Measurements from ENCODE around the gene ZNF839. TPM values are rescaled to one million over a fixed set of nuclear protein-coding genes. Genes with fewer than 3 reads are reported as not detected.
"Not testable (repeated sequence)": the region's sequence is repeated elsewhere in the genome, so short reads cannot be mapped to it uniquely, and the experiment has no call there.

ZNF839 gene
- total RNA-seq, 1 experiment from 2014 or later = 15.1 TPM

DNA sequence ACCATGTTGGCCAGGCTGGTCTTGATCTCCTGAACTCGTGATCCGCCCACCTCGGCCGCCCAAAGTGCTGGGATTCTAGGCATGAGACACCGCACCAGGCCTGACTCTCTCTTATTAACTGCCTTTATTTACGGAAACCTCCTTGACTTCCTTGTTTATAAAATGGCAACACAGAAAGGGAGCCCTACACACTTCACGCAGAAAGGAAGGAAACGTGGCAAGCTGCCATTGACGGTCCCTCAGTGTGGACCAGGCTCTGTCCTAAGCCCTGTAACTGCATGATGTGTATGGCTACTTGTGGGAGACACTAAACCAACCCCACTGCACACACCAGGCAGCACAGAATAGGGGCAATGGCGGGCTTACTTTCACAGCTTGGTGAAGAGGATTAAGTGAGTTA, 31.5 kb downstream of the ZNF839 start:
- Mint-ChIP-seq H3K9me3 (no peaks in the 10 kb centered on the region), H3K4me3 (no peak overlapping the region), H3K4me1 (no peaks in the 10 kb centered on the region), H3K27ac (no peak overlapping the region), H3K27me3 (ENCODE audit: low read depth) (no peaks in the 10 kb centered on the region), H3K36me3 (peaks cover 39% of the 10 kb centered on the region)
- ChIA-PET POLR2A (no interaction called here), CTCF (interaction anchor here (0.6 kb wide), 1 partner anchor 500 kb away, joined by 4 read pairs; no protein-coding TSS in a partner anchor)
- TF ChIP-seq, protein P1, sequence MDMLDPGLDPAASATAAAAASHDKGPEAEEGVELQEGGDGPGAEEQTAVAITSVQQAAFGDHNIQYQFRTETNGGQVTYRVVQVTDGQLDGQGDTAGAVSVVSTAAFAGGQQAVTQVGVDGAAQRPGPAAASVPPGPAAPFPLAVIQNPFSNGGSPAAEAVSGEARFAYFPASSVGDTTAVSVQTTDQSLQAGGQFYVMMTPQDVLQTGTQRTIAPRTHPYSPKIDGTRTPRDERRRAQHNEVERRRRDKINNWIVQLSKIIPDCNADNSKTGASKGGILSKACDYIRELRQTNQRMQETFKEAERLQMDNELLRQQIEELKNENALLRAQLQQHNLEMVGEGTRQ (CRISPR knock-in tag; IDR thresholded peaks at IDR 0.05) = no peak
- TF ChIP-seq, protein P2, sequence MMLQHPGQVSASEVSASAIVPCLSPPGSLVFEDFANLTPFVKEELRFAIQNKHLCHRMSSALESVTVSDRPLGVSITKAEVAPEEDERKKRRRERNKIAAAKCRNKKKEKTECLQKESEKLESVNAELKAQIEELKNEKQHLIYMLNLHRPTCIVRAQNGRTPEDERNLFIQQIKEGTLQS (CRISPR knock-in tag; conservative IDR thresholded peaks at IDR 0.05) = no peak
- TF ChIP-seq TEAD1 (CRISPR knock-in tag; IDR thresholded peaks at IDR 0.05) (no peak), NFYB (CRISPR knock-in tag; conservative IDR thresholded peaks at IDR 0.05; ENCODE audit: low read depth) (no peak), NR3C1 (CRISPR knock-in tag; conservative IDR thresholded peaks at IDR 0.05; ENCODE audit: low read depth) (no peak)
- TF ChIP-seq, protein P3, sequence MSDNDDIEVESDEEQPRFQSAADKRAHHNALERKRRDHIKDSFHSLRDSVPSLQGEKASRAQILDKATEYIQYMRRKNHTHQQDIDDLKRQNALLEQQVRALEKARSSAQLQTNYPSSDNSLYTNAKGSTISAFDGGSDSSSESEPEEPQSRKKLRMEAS (CRISPR knock-in tag; IDR thresholded peaks at IDR 0.05) = no peak
- TF ChIP-seq, protein P4, sequence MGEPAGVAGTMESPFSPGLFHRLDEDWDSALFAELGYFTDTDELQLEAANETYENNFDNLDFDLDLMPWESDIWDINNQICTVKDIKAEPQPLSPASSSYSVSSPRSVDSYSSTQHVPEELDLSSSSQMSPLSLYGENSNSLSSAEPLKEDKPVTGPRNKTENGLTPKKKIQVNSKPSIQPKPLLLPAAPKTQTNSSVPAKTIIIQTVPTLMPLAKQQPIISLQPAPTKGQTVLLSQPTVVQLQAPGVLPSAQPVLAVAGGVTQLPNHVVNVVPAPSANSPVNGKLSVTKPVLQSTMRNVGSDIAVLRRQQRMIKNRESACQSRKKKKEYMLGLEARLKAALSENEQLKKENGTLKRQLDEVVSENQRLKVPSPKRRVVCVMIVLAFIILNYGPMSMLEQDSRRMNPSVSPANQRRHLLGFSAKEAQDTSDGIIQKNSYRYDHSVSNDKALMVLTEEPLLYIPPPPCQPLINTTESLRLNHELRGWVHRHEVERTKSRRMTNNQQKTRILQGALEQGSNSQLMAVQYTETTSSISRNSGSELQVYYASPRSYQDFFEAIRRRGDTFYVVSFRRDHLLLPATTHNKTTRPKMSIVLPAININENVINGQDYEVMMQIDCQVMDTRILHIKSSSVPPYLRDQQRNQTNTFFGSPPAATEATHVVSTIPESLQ (CRISPR knock-in tag; IDR thresholded peaks at IDR 0.05) = no peak
- TF ChIP-seq, protein P5, sequence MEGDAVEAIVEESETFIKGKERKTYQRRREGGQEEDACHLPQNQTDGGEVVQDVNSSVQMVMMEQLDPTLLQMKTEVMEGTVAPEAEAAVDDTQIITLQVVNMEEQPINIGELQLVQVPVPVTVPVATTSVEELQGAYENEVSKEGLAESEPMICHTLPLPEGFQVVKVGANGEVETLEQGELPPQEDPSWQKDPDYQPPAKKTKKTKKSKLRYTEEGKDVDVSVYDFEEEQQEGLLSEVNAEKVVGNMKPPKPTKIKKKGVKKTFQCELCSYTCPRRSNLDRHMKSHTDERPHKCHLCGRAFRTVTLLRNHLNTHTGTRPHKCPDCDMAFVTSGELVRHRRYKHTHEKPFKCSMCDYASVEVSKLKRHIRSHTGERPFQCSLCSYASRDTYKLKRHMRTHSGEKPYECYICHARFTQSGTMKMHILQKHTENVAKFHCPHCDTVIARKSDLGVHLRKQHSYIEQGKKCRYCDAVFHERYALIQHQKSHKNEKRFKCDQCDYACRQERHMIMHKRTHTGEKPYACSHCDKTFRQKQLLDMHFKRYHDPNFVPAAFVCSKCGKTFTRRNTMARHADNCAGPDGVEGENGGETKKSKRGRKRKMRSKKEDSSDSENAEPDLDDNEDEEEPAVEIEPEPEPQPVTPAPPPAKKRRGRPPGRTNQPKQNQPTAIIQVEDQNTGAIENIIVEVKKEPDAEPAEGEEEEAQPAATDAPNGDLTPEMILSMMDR (IDR thresholded peaks at IDR 0.05) = no peak
- ATAC-seq = no peak
- DNase-seq (ENCODE audit: low spot score) = no peak

DNA sequence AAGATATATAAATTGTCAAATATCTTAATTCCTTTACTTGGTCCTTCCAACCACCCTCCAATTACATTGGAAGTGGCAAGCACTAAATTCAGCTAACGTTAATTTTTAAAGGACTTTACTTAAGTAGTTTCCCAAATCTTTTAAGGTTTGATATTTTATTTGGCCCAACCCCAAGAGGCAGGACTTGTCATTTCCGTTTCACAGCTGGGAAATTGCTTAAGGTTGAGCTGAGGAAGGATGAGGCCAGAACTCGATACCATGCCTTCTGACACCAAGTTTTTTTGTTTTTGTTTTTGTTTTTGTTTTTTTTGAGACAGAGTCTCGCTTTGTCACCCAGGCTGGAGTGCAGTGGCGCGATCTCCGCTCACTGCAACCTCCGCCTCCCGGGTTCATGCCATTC, 32.0 kb downstream of the ZNF839 start:
- H3K27ac Mint-ChIP-seq; H3K27me3 Mint-ChIP-seq (ENCODE audit: low read depth); DNase-seq (ENCODE audit: low spot score); ATAC-seq; CTCF ChIA-PET; H3K4me1 Mint-ChIP-seq; POLR2A ChIA-PET; H3K9me3 Mint-ChIP-seq; H3K4me3 Mint-ChIP-seq: not testable (repeated sequence)
- peaks cover 40% of the 10 kb centered on the region for H3K36me3 Mint-ChIP-seq

DNA sequence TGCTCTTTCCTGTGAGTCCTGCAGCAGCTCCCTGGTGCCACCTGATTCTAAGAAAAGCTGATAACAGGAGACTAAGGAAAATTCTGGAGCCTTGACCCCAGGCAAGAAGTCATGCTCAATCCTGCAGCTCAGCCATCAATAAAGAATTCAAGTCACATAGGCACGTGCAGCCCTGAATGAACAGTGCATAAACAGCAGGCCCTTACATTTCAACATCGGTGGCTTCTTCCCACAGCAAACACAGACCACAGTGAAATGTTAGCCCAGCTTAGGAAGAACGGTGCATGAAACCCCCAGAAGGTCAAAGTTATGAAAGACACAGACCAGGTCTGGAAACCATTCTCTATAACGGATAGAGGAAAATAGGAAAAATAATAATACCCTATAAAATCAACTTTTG, 32.7 kb downstream of the ZNF839 start:
- ATAC-seq = no peak
- Mint-ChIP-seq H3K36me3 (peaks cover 38% of the 10 kb centered on the region), H3K27me3 (ENCODE audit: low read depth) (no peaks in the 10 kb centered on the region), H3K4me3 (no peak overlapping the region), H3K4me1 (no peaks in the 10 kb centered on the region), H3K27ac (peak overlapping the region; percentile 22; the same call in 1 of the 2 replicates), H3K9me3 (no peaks in the 10 kb centered on the region)
- ChIA-PET POLR2A (interaction anchor here (0.6 kb wide), 1 partner anchor 380 kb away, joined by 3 read pairs; no protein-coding TSS in a partner anchor), CTCF (no interaction called here)
- DNase-seq (ENCODE audit: low spot score) = no peak
- TF ChIP-seq NFATC4 (CRISPR knock-in tag; IDR thresholded peaks at IDR 0.05) = no peak
- TF ChIP-seq, protein P6, sequence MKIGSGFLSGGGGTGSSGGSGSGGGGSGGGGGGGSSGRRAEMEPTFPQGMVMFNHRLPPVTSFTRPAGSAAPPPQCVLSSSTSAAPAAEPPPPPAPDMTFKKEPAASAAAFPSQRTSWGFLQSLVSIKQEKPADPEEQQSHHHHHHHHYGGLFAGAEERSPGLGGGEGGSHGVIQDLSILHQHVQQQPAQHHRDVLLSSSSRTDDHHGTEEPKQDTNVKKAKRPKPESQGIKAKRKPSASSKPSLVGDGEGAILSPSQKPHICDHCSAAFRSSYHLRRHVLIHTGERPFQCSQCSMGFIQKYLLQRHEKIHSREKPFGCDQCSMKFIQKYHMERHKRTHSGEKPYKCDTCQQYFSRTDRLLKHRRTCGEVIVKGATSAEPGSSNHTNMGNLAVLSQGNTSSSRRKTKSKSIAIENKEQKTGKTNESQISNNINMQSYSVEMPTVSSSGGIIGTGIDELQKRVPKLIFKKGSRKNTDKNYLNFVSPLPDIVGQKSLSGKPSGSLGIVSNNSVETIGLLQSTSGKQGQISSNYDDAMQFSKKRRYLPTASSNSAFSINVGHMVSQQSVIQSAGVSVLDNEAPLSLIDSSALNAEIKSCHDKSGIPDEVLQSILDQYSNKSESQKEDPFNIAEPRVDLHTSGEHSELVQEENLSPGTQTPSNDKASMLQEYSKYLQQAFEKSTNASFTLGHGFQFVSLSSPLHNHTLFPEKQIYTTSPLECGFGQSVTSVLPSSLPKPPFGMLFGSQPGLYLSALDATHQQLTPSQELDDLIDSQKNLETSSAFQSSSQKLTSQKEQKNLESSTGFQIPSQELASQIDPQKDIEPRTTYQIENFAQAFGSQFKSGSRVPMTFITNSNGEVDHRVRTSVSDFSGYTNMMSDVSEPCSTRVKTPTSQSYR (CRISPR knock-in tag; IDR thresholded peaks at IDR 0.05) = no peak
- TF ChIP-seq ZNF671 (CRISPR knock-in tag; IDR thresholded peaks at IDR 0.05) = no peak
- TF ChIP-seq, protein P7, sequence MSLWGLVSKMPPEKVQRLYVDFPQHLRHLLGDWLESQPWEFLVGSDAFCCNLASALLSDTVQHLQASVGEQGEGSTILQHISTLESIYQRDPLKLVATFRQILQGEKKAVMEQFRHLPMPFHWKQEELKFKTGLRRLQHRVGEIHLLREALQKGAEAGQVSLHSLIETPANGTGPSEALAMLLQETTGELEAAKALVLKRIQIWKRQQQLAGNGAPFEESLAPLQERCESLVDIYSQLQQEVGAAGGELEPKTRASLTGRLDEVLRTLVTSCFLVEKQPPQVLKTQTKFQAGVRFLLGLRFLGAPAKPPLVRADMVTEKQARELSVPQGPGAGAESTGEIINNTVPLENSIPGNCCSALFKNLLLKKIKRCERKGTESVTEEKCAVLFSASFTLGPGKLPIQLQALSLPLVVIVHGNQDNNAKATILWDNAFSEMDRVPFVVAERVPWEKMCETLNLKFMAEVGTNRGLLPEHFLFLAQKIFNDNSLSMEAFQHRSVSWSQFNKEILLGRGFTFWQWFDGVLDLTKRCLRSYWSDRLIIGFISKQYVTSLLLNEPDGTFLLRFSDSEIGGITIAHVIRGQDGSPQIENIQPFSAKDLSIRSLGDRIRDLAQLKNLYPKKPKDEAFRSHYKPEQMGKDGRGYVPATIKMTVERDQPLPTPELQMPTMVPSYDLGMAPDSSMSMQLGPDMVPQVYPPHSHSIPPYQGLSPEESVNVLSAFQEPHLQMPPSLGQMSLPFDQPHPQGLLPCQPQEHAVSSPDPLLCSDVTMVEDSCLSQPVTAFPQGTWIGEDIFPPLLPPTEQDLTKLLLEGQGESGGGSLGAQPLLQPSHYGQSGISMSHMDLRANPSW (CRISPR knock-in tag; conservative IDR thresholded peaks at IDR 0.05; ENCODE audit: low read depth) = no peak
- TF ChIP-seq, protein P1 (CRISPR knock-in tag; IDR thresholded peaks at IDR 0.05) = no peak
- TF ChIP-seq, protein P8, sequence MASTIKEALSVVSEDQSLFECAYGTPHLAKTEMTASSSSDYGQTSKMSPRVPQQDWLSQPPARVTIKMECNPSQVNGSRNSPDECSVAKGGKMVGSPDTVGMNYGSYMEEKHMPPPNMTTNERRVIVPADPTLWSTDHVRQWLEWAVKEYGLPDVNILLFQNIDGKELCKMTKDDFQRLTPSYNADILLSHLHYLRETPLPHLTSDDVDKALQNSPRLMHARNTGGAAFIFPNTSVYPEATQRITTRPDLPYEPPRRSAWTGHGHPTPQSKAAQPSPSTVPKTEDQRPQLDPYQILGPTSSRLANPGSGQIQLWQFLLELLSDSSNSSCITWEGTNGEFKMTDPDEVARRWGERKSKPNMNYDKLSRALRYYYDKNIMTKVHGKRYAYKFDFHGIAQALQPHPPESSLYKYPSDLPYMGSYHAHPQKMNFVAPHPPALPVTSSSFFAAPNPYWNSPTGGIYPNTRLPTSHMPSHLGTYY (CRISPR knock-in tag; IDR thresholded peaks at IDR 0.05) = no peak
- TF ChIP-seq, protein P9, sequence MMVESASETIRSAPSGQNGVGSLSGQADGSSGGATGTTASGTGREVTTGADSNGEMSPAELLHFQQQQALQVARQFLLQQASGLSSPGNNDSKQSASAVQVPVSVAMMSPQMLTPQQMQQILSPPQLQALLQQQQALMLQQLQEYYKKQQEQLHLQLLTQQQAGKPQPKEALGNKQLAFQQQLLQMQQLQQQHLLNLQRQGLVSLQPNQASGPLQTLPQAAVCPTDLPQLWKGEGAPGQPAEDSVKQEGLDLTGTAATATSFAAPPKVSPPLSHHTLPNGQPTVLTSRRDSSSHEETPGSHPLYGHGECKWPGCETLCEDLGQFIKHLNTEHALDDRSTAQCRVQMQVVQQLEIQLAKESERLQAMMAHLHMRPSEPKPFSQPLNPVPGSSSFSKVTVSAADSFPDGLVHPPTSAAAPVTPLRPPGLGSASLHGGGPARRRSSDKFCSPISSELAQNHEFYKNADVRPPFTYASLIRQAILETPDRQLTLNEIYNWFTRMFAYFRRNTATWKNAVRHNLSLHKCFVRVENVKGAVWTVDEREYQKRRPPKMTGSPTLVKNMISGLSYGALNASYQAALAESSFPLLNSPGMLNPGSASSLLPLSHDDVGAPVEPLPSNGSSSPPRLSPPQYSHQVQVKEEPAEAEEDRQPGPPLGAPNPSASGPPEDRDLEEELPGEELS (CRISPR knock-in tag; IDR thresholded peaks at IDR 0.05) = no peak
- TF ChIP-seq, protein P10, sequence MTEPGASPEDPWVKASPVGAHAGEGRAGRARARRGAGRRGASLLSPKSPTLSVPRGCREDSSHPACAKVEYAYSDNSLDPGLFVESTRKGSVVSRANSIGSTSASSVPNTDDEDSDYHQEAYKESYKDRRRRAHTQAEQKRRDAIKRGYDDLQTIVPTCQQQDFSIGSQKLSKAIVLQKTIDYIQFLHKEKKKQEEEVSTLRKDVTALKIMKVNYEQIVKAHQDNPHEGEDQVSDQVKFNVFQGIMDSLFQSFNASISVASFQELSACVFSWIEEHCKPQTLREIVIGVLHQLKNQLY (CRISPR knock-in tag; IDR thresholded peaks at IDR 0.05) = no peak

All from WTC11 (cell line).